Fibroblast of pulmonary artery (primary cell): ENCODE data around the gene ZNF274.
"Not testable (repeated sequence)": the region's sequence is repeated elsewhere in the genome, so short reads cannot be mapped to it uniquely, and the experiment has no call there.

Experiments
- DNase-seq: peaks from one replicate; pipeline ENCODE4 v3.0.0-alpha.2; 2010; ENCODE audit warnings: low read depth
- H3K4me3 ChIP-seq: replicated peaks from 2 replicates; pipeline ENCODE4 v1.5.1; 2011; ENCODE audit warnings: low read depth, mild to moderate bottlenecking, control low read depth, low read length, moderate library complexity
- CTCF ChIP-seq: IDR thresholded peaks from 2 replicates; pipeline ENCODE4 v1.5.1; 2011; ENCODE audit warnings: mild to moderate bottlenecking, control low read depth, low read length, inconsistent platforms; ENCODE audit errors: missing control alignments

The ZNF274 gene

GRCh38 chr19:58182989-58183816 is at the start of gene ZNF274:
Gene ZNF274, plus strand, starts transcription at chr19:58183061. Its CDS starts 905 bp downstream, at chr19:58183966.
- TF ChIP-seq CTCF = no peak

GRCh38 chr19:58134244-58134643 is 48.6 kb upstream of the ZNF274 start:
- H3K4me3 ChIP-seq = no peak overlapping the region
- no peak for DNase-seq
- no peak for TF ChIP-seq CTCF

More at GRCh38 chr19:58182989-58183816, at the start of gene ZNF274:
- peak; percentile 94 for DNase-seq
- peak within 1 kb of the TSS; percentile 87 for H3K4me3 ChIP-seq

- DNase-seq = no peak
- TF ChIP-seq CTCF = no peak
- no peak overlapping the region for H3K4me3 ChIP-seq
Measured at GRCh38 chr19:58145849-58146248, 37.0 kb upstream of the ZNF274 start.

- DNase-seq, H3K4me3 ChIP-seq: not testable (repeated sequence)
Measured at GRCh38 chr19:58147475-58147874, 35.4 kb upstream of the ZNF274 start.

- no peak for TF ChIP-seq CTCF
- peak; percentile 85 for DNase-seq
- peak within 1 kb of the TSS; percentile 94 for H3K4me3 ChIP-seq
Measured at GRCh38 chr19:58150328-58150921, 32.4 kb upstream of the ZNF274 start, which contains the start of gene ZNF329. Gene ZNF329, minus strand, starts transcription at chr19:58150789. Its CDS starts 21,286 bp downstream, at chr19:58129503.

GRCh38 chr19:58153386-58153785 is 29.5 kb upstream of the ZNF274 start:
- no peak for DNase-seq
- TF ChIP-seq CTCF = no peak
- no peak overlapping the region for H3K4me3 ChIP-seq

- H3K4me3 ChIP-seq = peak overlapping the region; percentile 88
- peak; percentile 57 for DNase-seq
- TF ChIP-seq CTCF = no peak
Measured at GRCh38 chr19:58154287-58154678, 28.6 kb upstream of the ZNF274 start.
